Peyer's patch (tissue), 4 donors: Measurements from ENCODE around the gene SLC25A26. TPM values are rescaled to one million over a fixed set of nuclear protein-coding genes. Genes with fewer than 3 reads are reported as not detected.

Experiments used
- DNase-seq, 3 donors: peaks; one replicate each; pipeline ENCODE4 v3.0.0-alpha.2; 2017 to 2019
- H3K27ac ChIP-seq, 4 donors: fragments of 200-600 bp; sonication (generic); one replicate each; pipeline ENCODE4 v1.5.1; 2016 to 2019
- H3K27me3 ChIP-seq, 2 donors: fragments of 200-600 bp; sonication (generic); one replicate each; pipeline ENCODE4 v1.5.1; 2019
- H3K36me3 ChIP-seq, 3 donors: fragments of 200-600 bp; sonication (generic); one replicate each; pipeline ENCODE4 v1.5.1; 2016 to 2019
- H3K4me1 ChIP-seq, 4 donors: fragments of 200-600 bp; sonication (generic); one replicate each; pipeline ENCODE4 v1.5.1; 2016 to 2019
- H3K4me3 ChIP-seq, 4 donors: fragments of 200-600 bp; sonication (generic); 1 replicate in 3 of 4; 2 replicates in 1 of 4; pipeline ENCODE4 v1.5.1; 2016 to 2019; ENCODE audit warnings: mild to moderate bottlenecking in 1 of 4
- H3K9me3 ChIP-seq, 4 donors: fragments of 200-600 bp; sonication (generic); one replicate each; pipeline ENCODE4 v1.5.1; 2016 to 2019; ENCODE audit warnings: mild to moderate bottlenecking in 1 of 4
- CTCF ChIP-seq, 6 experiments: fragments of 450-650 bp in 4 of 6; fragments of 200-600 bp in 2 of 6; sonication (generic) in 1 of 6; IDR thresholded peaks; one replicate each; pipeline ENCODE4 v1.5.1; 2017 to 2019; ENCODE audit warnings: antibody characterized with exemption in 6 of 6, mild to moderate bottlenecking in 3 of 6, moderate library complexity in 1 of 6
- POLR2A ChIP-seq, 2 donors: fragments of 450-650 bp; IDR thresholded peaks; one replicate each; pipeline ENCODE4 v1.5.1; 2017; ENCODE audit warnings: antibody characterized with exemption in 2 of 2, mild to moderate bottlenecking in 2 of 2, moderate library complexity in 2 of 2
- total RNA-seq, 4 donors: library from RNA; depleted of rRNA; stranded (reverse); fragments of >200 nt; gene quantifications; one replicate each; pipeline ENCODE4 v1.1.0, GENCODE V29; 2016

Gene SLC25A26
- total RNA-seq, 4 donors from 2014 or later: 11.9 to 28.9 (median 17.7) TPM

- H3K4me3 ChIP-seq: no peak overlapping the region
Measured at GRCh38 chr3:66181764-66182163, 39.0 kb upstream of the SLC25A26 start.

GRCh38 chr3:66182246-66182645 is 38.6 kb upstream of the SLC25A26 start:
- no peaks in the 10 kb centered on the region for H3K4me1 ChIP-seq

More at GRCh38 chr3:66181764-66182163, 39.0 kb upstream of the SLC25A26 start:
- no peak overlapping the region for H3K27ac ChIP-seq
- H3K36me3 ChIP-seq: no peaks in the 10 kb centered on the region
- no peaks in the 10 kb centered on the region for H3K27me3 ChIP-seq
- no peaks in the 10 kb centered on the region for H3K9me3 ChIP-seq
- DNase-seq: no peak
- H3K4me1 ChIP-seq: no peaks in the 10 kb centered on the region
- no peak for TF ChIP-seq POLR2A (IDR thresholded peaks at IDR 0.05)
- TF ChIP-seq CTCF (IDR thresholded peaks at IDR 0.05): no peak

GRCh38 chr3:66186545-66186944 is 34.3 kb upstream of the SLC25A26 start:
- Histone ChIP-seq H3K4me1 (no peaks in the 10 kb centered on the region), H3K4me3 (no peak overlapping the region), H3K9me3 (no peaks in the 10 kb centered on the region), H3K27me3 (no peaks in the 10 kb centered on the region), H3K27ac (no peak overlapping the region), H3K36me3 (no peaks in the 10 kb centered on the region)
- no peak for DNase-seq
- no peak for TF ChIP-seq POLR2A (IDR thresholded peaks at IDR 0.05)
- TF ChIP-seq CTCF (IDR thresholded peaks at IDR 0.05): no peak

More at GRCh38 chr3:66182246-66182645, 38.6 kb upstream of the SLC25A26 start:
- Histone ChIP-seq H3K36me3 (no peaks in the 10 kb centered on the region), H3K4me3 (no peak overlapping the region), H3K27me3 (no peaks in the 10 kb centered on the region), H3K9me3 (no peaks in the 10 kb centered on the region), H3K27ac (no peak overlapping the region)
- no peak for DNase-seq
- TF ChIP-seq CTCF (IDR thresholded peaks at IDR 0.05) (no peak), POLR2A (IDR thresholded peaks at IDR 0.05) (no peak)

- H3K4me3 ChIP-seq: peak overlapping the region in 2 of 4 donors; percentile 11 to 31
- H3K36me3 ChIP-seq: no peaks in the 10 kb centered on the region
- H3K27me3 ChIP-seq: no peaks in the 10 kb centered on the region
- DNase-seq: peak in 2 of 3 donors; percentile 47 to 50
- no peaks in the 10 kb centered on the region for H3K9me3 ChIP-seq
- TF ChIP-seq CTCF (IDR thresholded peaks at IDR 0.05): peak in 1 of 6 experiments; percentile 14
- TF ChIP-seq POLR2A (IDR thresholded peaks at IDR 0.05): no peak
- no peak overlapping the region for H3K27ac ChIP-seq
- H3K4me1 ChIP-seq: peaks cover 0 to 7% (median 0%) of the 10 kb centered on the region in 4 donors
Measured at GRCh38 chr3:66195347-66195783, 25.4 kb upstream of the SLC25A26 start.

- TF ChIP-seq CTCF (IDR thresholded peaks at IDR 0.05) (peak in 3 of 6 experiments; percentile 15 to 43 (median 42)), POLR2A (IDR thresholded peaks at IDR 0.05) (no peak)
- H3K36me3 ChIP-seq: no peaks in the 10 kb centered on the region
- H3K27me3 ChIP-seq: no peaks in the 10 kb centered on the region
- H3K4me1 ChIP-seq: peaks cover 0 to 7% (median 0%) of the 10 kb centered on the region in 4 donors
- no peak overlapping the region for H3K27ac ChIP-seq
- H3K9me3 ChIP-seq: no peaks in the 10 kb centered on the region
- DNase-seq: no peak
- H3K4me3 ChIP-seq: no peak overlapping the region
Measured at GRCh38 chr3:66196633-66197032, 24.2 kb upstream of the SLC25A26 start.
